Thyroid gland (tissue), 4 donors: ENCODE results near the gene RFTN1. TPM values are rescaled to one million over a fixed set of nuclear protein-coding genes. Genes with fewer than 3 reads are reported as not detected.

ENCODE experiments used
- DNase-seq, 2 donors: peaks; one replicate each; pipeline ENCODE4 v3.0.0-alpha.2; 2019
- H3K27ac ChIP-seq, 3 donors: fragments of 200-600 bp; sonication (generic); 1 replicate in 2 of 3; 2 replicates in 1 of 3; pipeline ENCODE4 v1.5.1; 2016 to 2019; ENCODE audit warnings: mild to moderate bottlenecking in 1 of 3, moderate library complexity in 1 of 3
- H3K27me3 ChIP-seq: fragments of 200-600 bp; sonication (generic); one replicate; pipeline ENCODE4 v1.5.1; 2019
- H3K36me3 ChIP-seq, 2 donors: fragments of 200-600 bp; sonication (generic); one replicate each; pipeline ENCODE4 v1.5.1; 2016 to 2019
- H3K4me1 ChIP-seq, 2 donors: fragments of 200-600 bp; sonication (generic); one replicate each; pipeline ENCODE4 v1.5.1; 2017 to 2019
- H3K4me3 ChIP-seq, 3 donors: fragments of 200-600 bp; sonication (generic); replicated peaks in 1 of 3; 1 replicate in 2 of 3; 2 replicates in 1 of 3; pipeline ENCODE4 v1.5.1; 2016; ENCODE audit warnings: mild to moderate bottlenecking in 1 of 3
- H3K9me3 ChIP-seq: fragments of 200-600 bp; sonication (generic); one replicate; pipeline ENCODE4 v1.5.1; 2017
- POLR2A ChIP-seq, 2 donors: fragments of 450-650 bp; IDR thresholded peaks; one replicate each; pipeline ENCODE4 v1.6.1; 2017; ENCODE audit warnings: antibody characterized with exemption in 2 of 2, mild to moderate bottlenecking in 2 of 2, moderate library complexity in 1 of 2
- WGBS, 2 donors: methylation state at CpG; one replicate each; pipeline ENCODE4 v1.1.5; 2017; 5-methylcytosine and 5-hydroxymethylcytosine counted together
- intact Hi-C: fragments of 100-400 bp; cut with DNase I; formaldehyde crosslinking; loops from one replicate; pipeline ENCODE4 v1.15.1; 2023
- total RNA-seq, 4 donors: library from RNA; depleted of rRNA; stranded (reverse); fragments of >200 nt; gene quantifications; one replicate each; pipeline ENCODE4 v1.2.3, GENCODE V29; 2016
- TF ChIP-seq, protein P1 (sequence below), 6 experiments: fragments of 200-600 bp in 3 of 6; fragments of 450-650 bp in 3 of 6; sonication (generic) in 3 of 6; IDR thresholded peaks; one replicate each; pipeline ENCODE4 v1.5.1; 2016 to 2019; ENCODE audit warnings: antibody characterized with exemption in 6 of 6, mild to moderate bottlenecking in 2 of 6, inconsistent platforms in 1 of 6, moderate library complexity in 1 of 6

The RFTN1 gene
- total RNA-seq, 4 donors from 2014 or later: 110 to 239 (median 153) TPM

GRCh38 chr3:16547561-16548357 is 34.3 kb upstream of the RFTN1 start:
- Histone ChIP-seq H3K4me1 (no peaks in the 10 kb centered on the region), H3K27me3 (no peaks in the 10 kb centered on the region), H3K4me3 (no peak overlapping the region), H3K27ac (no peak overlapping the region), H3K9me3 (no peaks in the 10 kb centered on the region), H3K36me3 (no peaks in the 10 kb centered on the region)
- 95 to 96% methylated on average over 4 of the region's 4 CpGs for WGBS, 2 donors
- TF ChIP-seq, protein P1, sequence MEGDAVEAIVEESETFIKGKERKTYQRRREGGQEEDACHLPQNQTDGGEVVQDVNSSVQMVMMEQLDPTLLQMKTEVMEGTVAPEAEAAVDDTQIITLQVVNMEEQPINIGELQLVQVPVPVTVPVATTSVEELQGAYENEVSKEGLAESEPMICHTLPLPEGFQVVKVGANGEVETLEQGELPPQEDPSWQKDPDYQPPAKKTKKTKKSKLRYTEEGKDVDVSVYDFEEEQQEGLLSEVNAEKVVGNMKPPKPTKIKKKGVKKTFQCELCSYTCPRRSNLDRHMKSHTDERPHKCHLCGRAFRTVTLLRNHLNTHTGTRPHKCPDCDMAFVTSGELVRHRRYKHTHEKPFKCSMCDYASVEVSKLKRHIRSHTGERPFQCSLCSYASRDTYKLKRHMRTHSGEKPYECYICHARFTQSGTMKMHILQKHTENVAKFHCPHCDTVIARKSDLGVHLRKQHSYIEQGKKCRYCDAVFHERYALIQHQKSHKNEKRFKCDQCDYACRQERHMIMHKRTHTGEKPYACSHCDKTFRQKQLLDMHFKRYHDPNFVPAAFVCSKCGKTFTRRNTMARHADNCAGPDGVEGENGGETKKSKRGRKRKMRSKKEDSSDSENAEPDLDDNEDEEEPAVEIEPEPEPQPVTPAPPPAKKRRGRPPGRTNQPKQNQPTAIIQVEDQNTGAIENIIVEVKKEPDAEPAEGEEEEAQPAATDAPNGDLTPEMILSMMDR (IDR thresholded peaks at IDR 0.05): no peak
- no peak for TF ChIP-seq POLR2A (IDR thresholded peaks at IDR 0.05)
- intact Hi-C loops: no loop called here
- no peak for DNase-seq

GRCh38 chr3:16546186-16547010 is 32.9 kb upstream of the RFTN1 start:
- Histone ChIP-seq H3K4me3 (no peak overlapping the region), H3K36me3 (no peaks in the 10 kb centered on the region), H3K9me3 (no peaks in the 10 kb centered on the region), H3K4me1 (no peaks in the 10 kb centered on the region), H3K27ac (no peak overlapping the region), H3K27me3 (no peaks in the 10 kb centered on the region)
- WGBS, 2 donors: 85 to 89% methylated on average over 12 of the region's 12 CpGs
- TF ChIP-seq, protein P1 (IDR thresholded peaks at IDR 0.05): no peak
- TF ChIP-seq POLR2A (IDR thresholded peaks at IDR 0.05): no peak
- intact Hi-C loops: no loop called here
- no peak for DNase-seq

GRCh38 chr3:16545413-16546185 is 32.1 kb upstream of the RFTN1 start:
- Histone ChIP-seq H3K9me3 (no peaks in the 10 kb centered on the region), H3K4me1 (no peaks in the 10 kb centered on the region), H3K36me3 (no peaks in the 10 kb centered on the region), H3K27ac (peak overlapping the region in 2 of 3 donors; percentile 28 to 45), H3K27me3 (no peaks in the 10 kb centered on the region), H3K4me3 (no peak overlapping the region)
- DNase-seq: no peak
- intact Hi-C loops: no loop called here
- 75 to 76% methylated on average over 10 of the region's 10 CpGs for WGBS, 2 donors
- no peak for TF ChIP-seq POLR2A (IDR thresholded peaks at IDR 0.05)
- TF ChIP-seq, protein P1 (IDR thresholded peaks at IDR 0.05): no peak

- Histone ChIP-seq H3K27me3 (no peaks in the 10 kb centered on the region), H3K27ac (no peak overlapping the region), H3K4me1 (no peaks in the 10 kb centered on the region), H3K9me3 (no peaks in the 10 kb centered on the region), H3K36me3 (no peaks in the 10 kb centered on the region), H3K4me3 (no peak overlapping the region)
- no peak for TF ChIP-seq POLR2A (IDR thresholded peaks at IDR 0.05)
- TF ChIP-seq, protein P1 (IDR thresholded peaks at IDR 0.05): no peak
- intact Hi-C loops: no loop called here
- WGBS, 2 donors: 89 to 91% methylated on average over 6 of the region's 6 CpGs
- no peak for DNase-seq
Observed at GRCh38 chr3:16543242-16543864, 29.9 kb upstream of the RFTN1 start.
